Ramos (cell line): ENCODE results near the gene TMEM273.

Source experiments
- in situ Hi-C: fragments of 300-500 bp; cut with MboI; formaldehyde crosslinking; loops from one replicate; pipeline ENCODE4 v1.14.3; 2022; ENCODE audit warnings: low sequenced_read_pairs; ENCODE audit not compliant: unreplicated experiment

TMEM273 gene

GRCh38 chr10:49123981-49124950, 63.9 kb downstream of the TMEM273 start:
- in situ Hi-C loops: no loop called here

GRCh38 chr10:49120911-49121310, 67.3 kb downstream of the TMEM273 start:
- in situ Hi-C loops: no loop called here

- in situ Hi-C loops: no loop called here
Measured at GRCh38 chr10:49119746-49120145, 68.4 kb downstream of the TMEM273 start.

GRCh38 chr10:49118430-49119074, 69.6 kb downstream of the TMEM273 start:
- in situ Hi-C loops: no loop called here

- in situ Hi-C loops: no loop called here
Measured at GRCh38 chr10:49117376-49118070, 70.7 kb downstream of the TMEM273 start.

- in situ Hi-C loops: no loop called here
Measured at GRCh38 chr10:49116509-49117375, 71.4 kb downstream of the TMEM273 start.

- in situ Hi-C loops: no loop called here
Measured at GRCh38 chr10:49115796-49116508, 72.2 kb downstream of the TMEM273 start.

GRCh38 chr10:49115015-49115795, 73.0 kb downstream of the TMEM273 start, which contains the start of gene VSTM4:
Gene VSTM4, minus strand, starts transcription at chr10:49115522. Its CDS starts 37 bp downstream, at chr10:49115485.
- in situ Hi-C loops: no loop called here

GRCh38 chr10:49114718-49115014, 73.5 kb downstream of the TMEM273 start:
- in situ Hi-C loops: no loop called here

- in situ Hi-C loops: no loop called here
Measured at GRCh38 chr10:49113741-49114141, 74.5 kb downstream of the TMEM273 start.

- in situ Hi-C loops: no loop called here
Measured at GRCh38 chr10:49112851-49113250, 75.3 kb downstream of the TMEM273 start.

- in situ Hi-C loops: no loop called here
Measured at GRCh38 chr10:49112098-49112497, 76.1 kb downstream of the TMEM273 start.

GRCh38 chr10:49111320-49111698, 76.9 kb downstream of the TMEM273 start:
- in situ Hi-C loops: no loop called here

- in situ Hi-C loops: no loop called here
Measured at GRCh38 chr10:49110684-49111319, 77.4 kb downstream of the TMEM273 start.

GRCh38 chr10:49109669-49110340, 78.4 kb downstream of the TMEM273 start:
- in situ Hi-C loops: no loop called here

- in situ Hi-C loops: no loop called here
Measured at GRCh38 chr10:49108656-49109055, 79.5 kb downstream of the TMEM273 start.

- in situ Hi-C loops: no loop called here
Measured at GRCh38 chr10:49107887-49108267, 80.3 kb downstream of the TMEM273 start.
